Activated CD4-positive, alpha-beta T cell treated with anti-CD3 and anti-CD28 coated beads for 36 hours (primary cell): ENCODE results near the gene RUBCNL. TPM values are rescaled to one million over a fixed set of nuclear protein-coding genes. Genes with fewer than 3 reads are reported as not detected.

ENCODE experiments used
- ATAC-seq: fragments of 200-7000 bp; cut with Tn5 transposase; one replicate; pipeline ENCODE4 v1.10.0; 2021; ENCODE audit warnings: mild to moderate bottlenecking, moderate library complexity
- CTCF ChIA-PET: fragments of 350-600 bp; sonication (Branson Sonifier 250); formaldehyde crosslinking; loops from one replicate; lab custom pipeline; 2021; ENCODE audit warnings: antibody characterized with exemption; lab: Charles Lee
- POLR2A ChIA-PET: fragments of 350-600 bp; sonication (Branson Sonifier 250); formaldehyde crosslinking; loops from one replicate; lab custom pipeline; 2021; ENCODE audit warnings: antibody characterized with exemption, inconsistent platforms; lab: Charles Lee
- DNase-seq: peaks from one replicate; pipeline ENCODE4 v3.0.0-alpha.2; 2020
- H3K27ac Mint-ChIP-seq: one replicate; pipeline ENCODE4 v1.8.0; 2021; ENCODE audit warnings: mixed read lengths
- H3K27me3 Mint-ChIP-seq: one replicate; pipeline ENCODE4 v1.8.0; 2021; ENCODE audit warnings: mixed read lengths
- H3K36me3 Mint-ChIP-seq: one replicate; pipeline ENCODE4 v1.8.0; 2021; ENCODE audit warnings: low read depth, mixed read lengths
- H3K4me1 Mint-ChIP-seq: one replicate; pipeline ENCODE4 v1.8.0; 2021; ENCODE audit warnings: mixed read lengths
- H3K4me3 Mint-ChIP-seq: one replicate; pipeline ENCODE4 v1.8.0; 2021; ENCODE audit warnings: mild to moderate bottlenecking, moderate library complexity, mixed read lengths
- H3K9me3 Mint-ChIP-seq: one replicate; pipeline ENCODE4 v1.8.0; 2021; ENCODE audit warnings: low read depth, mixed read lengths
- intact Hi-C, 2 experiments: fragments of 100-400 bp; cut with DNase I in 1 of 2; cut with micrococcal nuclease in 1 of 2; formaldehyde crosslinking; loops; one replicate each; pipeline versions ENCODE4 v1.14.2 to v1.15.1; 2022 to 2024; cut with DNase I, micrococcal nuclease
- total RNA-seq, 2 experiments: library from RNA; stranded (reverse); gene quantifications; one replicate each; pipeline ENCODE4 v1.2.3, GENCODE V29; 2021

RUBCNL gene
- total RNA-seq, 2 experiments from 2014 or later: 1.0 to 1.1 TPM

GRCh38 chr13:46355088-46355468 lies 32.0 kb downstream of the RUBCNL start:
- Mint-ChIP-seq H3K4me1 (peaks cover 29% of the 10 kb centered on the region), H3K4me3 (peak overlapping the region; percentile 15), H3K27me3 (peaks cover 2% of the 10 kb centered on the region), H3K36me3 (peaks cover 10% of the 10 kb centered on the region), H3K9me3 (peaks cover 15% of the 10 kb centered on the region), H3K27ac (peak overlapping the region; percentile 90)
- CTCF ChIA-PET: interaction anchor here (0.7 to 1.8 kb wide), 8 partner anchors 8 to 259 kb away, joined by 3 to 6 read pairs (median 3); no protein-coding TSS in a partner anchor
- intact Hi-C loops: loop anchor here in 1 of 2 experiments (2.0 kb wide), 1 partner anchor 38 kb away; no protein-coding TSS in a partner anchor
- POLR2A ChIA-PET: interaction anchor here (0.7 to 0.9 kb wide), 4 partner anchors 11 to 522 kb away, joined by 3 read pairs; no protein-coding TSS in a partner anchor
- ATAC-seq (peak; percentile 42), DNase-seq (no peak)

GRCh38 chr13:46354156-46355087 lies 32.6 kb downstream of the RUBCNL start:
- DNase-seq (peak; percentile 53), ATAC-seq (peak; percentile 94)
- POLR2A ChIA-PET: interaction anchor here (0.7 to 0.9 kb wide), 4 partner anchors 10 to 522 kb away, joined by 3 read pairs; no protein-coding TSS in a partner anchor
- CTCF ChIA-PET: interaction anchor here (0.6 to 1.8 kb wide), 9 partner anchors 9 to 260 kb away, joined by 3 to 6 read pairs (median 3); no protein-coding TSS in a partner anchor
- intact Hi-C loops: loop anchor here (1.0 to 2.0 kb wide), 2 partner anchors 13 to 38 kb away; no protein-coding TSS in a partner anchor
- Mint-ChIP-seq H3K36me3 (peaks cover 10% of the 10 kb centered on the region), H3K4me1 (peaks cover 29% of the 10 kb centered on the region), H3K9me3 (peaks cover 15% of the 10 kb centered on the region), H3K27ac (peak overlapping the region; percentile 90), H3K4me3 (peak overlapping the region; percentile 15), H3K27me3 (peaks cover 2% of the 10 kb centered on the region)

- peaks cover 2% of the 10 kb centered on the region for H3K27me3 Mint-ChIP-seq
- H3K4me3 Mint-ChIP-seq: no peak overlapping the region
- ChIA-PET POLR2A (no interaction called here), CTCF (no interaction called here)
- intact Hi-C loops: no loop called here
- ATAC-seq: no peak
- no peak for DNase-seq
- H3K27ac Mint-ChIP-seq: no peak overlapping the region
- H3K4me1 Mint-ChIP-seq: peaks cover 29% of the 10 kb centered on the region
- H3K36me3 Mint-ChIP-seq: peaks cover 12% of the 10 kb centered on the region
- H3K9me3 Mint-ChIP-seq: peaks cover 17% of the 10 kb centered on the region
Measured at GRCh38 chr13:46352805-46353204, 34.2 kb downstream of the RUBCNL start.

DNA sequence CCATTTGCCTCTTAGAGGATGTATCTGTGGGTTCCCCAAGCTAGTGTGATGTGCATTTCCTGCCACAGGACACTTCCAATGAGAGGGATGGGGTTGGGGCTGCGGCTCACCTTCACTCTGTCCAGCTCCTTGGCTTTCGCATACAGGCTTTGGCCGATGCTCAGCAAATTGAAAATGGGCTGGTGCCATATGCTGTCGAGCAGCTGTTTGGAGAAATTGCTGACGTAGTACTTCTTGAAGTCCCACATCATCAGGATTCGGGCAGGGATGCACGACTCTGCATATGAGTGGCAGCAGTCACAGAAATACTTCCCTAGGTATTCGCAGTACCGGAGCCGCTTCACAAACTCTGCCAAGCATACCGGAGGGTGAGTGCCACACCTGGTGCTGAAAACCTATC lies 37.0 kb downstream of the RUBCNL start:
- intact Hi-C loops: no loop called here
- peaks cover 17% of the 10 kb centered on the region for H3K9me3 Mint-ChIP-seq
- no peak overlapping the region for H3K27ac Mint-ChIP-seq
- DNase-seq (no peak), ATAC-seq (no peak)
- peaks cover 12% of the 10 kb centered on the region for H3K36me3 Mint-ChIP-seq
- peaks cover 2% of the 10 kb centered on the region for H3K27me3 Mint-ChIP-seq
- CTCF ChIA-PET: no interaction called here
- peaks cover 17% of the 10 kb centered on the region for H3K4me1 Mint-ChIP-seq
- POLR2A ChIA-PET: interaction anchor here (0.8 kb wide), 1 partner anchor 17 kb away, joined by 3 read pairs; no protein-coding TSS in a partner anchor
- H3K4me3 Mint-ChIP-seq: no peak overlapping the region

GRCh38 chr13:46348961-46349360 lies 38.1 kb downstream of the RUBCNL start:
- intact Hi-C loops: no loop called here

GRCh38 chr13:46347277-46347676 lies 39.8 kb downstream of the RUBCNL start:
- DNase-seq (no peak), ATAC-seq (no peak)
- no peak overlapping the region for H3K4me3 Mint-ChIP-seq
- H3K27me3 Mint-ChIP-seq: peaks cover 2% of the 10 kb centered on the region
- peaks cover 8% of the 10 kb centered on the region for H3K4me1 Mint-ChIP-seq
- H3K9me3 Mint-ChIP-seq: peaks cover 2% of the 10 kb centered on the region
- intact Hi-C loops: no loop called here
- ChIA-PET CTCF (no interaction called here), POLR2A (no interaction called here)
- no peak overlapping the region for H3K27ac Mint-ChIP-seq
- H3K36me3 Mint-ChIP-seq: peaks cover 2% of the 10 kb centered on the region

More at GRCh38 chr13:46348961-46349360, 38.1 kb downstream of the RUBCNL start:
- DNase-seq: no peak
- peaks cover 8% of the 10 kb centered on the region for H3K4me1 Mint-ChIP-seq
- no peak for ATAC-seq
- H3K36me3 Mint-ChIP-seq: peaks cover 5% of the 10 kb centered on the region
- H3K27me3 Mint-ChIP-seq: peaks cover 2% of the 10 kb centered on the region
- H3K4me3 Mint-ChIP-seq: no peak overlapping the region
- no peak overlapping the region for H3K27ac Mint-ChIP-seq
- H3K9me3 Mint-ChIP-seq: peaks cover 10% of the 10 kb centered on the region
- ChIA-PET CTCF (interaction anchor here (0.9 kb wide), 1 partner anchor 11 kb away, joined by 3 read pairs; no protein-coding TSS in a partner anchor), POLR2A (no interaction called here)

DNA sequence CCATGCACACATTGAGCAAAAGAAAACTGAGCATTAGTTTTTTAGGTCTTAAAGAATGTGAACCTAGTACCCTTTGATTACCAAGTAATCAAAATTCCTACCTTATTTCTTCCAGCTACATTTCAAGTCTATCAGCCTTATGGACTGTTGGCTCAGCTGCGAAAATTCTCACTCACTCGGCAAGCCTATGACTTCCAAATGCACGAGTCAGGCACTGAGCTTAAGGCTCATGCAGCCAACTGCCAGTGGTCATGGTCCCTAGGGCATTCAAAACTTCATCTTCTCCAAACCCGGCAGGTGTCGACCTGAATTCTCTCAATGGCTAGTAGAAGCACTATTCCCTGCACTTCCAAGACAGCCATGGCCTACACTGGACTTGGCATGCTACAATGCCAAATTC lies 41.2 kb downstream of the RUBCNL start:
- ChIA-PET CTCF (interaction anchor here (1.2 to 1.8 kb wide), 3 partner anchors 10 to 24 kb away, joined by 3 to 5 read pairs (median 4); no protein-coding TSS in a partner anchor), POLR2A (interaction anchor here (0.6 kb wide), 1 partner anchor 717 kb away, joined by 5 read pairs; no protein-coding TSS in a partner anchor)
- Mint-ChIP-seq H3K36me3 (peaks cover 2% of the 10 kb centered on the region), H3K9me3 (peaks cover 2% of the 10 kb centered on the region), H3K4me1 (peaks cover 23% of the 10 kb centered on the region), H3K27me3 (no peaks in the 10 kb centered on the region), H3K27ac (no peak overlapping the region), H3K4me3 (no peak overlapping the region)
- ATAC-seq: no peak
- intact Hi-C loops: no loop called here
- no peak for DNase-seq

- intact Hi-C loops: no loop called here
- H3K27ac Mint-ChIP-seq: no peak overlapping the region
- CTCF ChIA-PET: interaction anchor here (1.2 to 1.8 kb wide), 3 partner anchors 9 to 24 kb away, joined by 3 to 5 read pairs (median 4); no protein-coding TSS in a partner anchor
- no peak overlapping the region for H3K4me3 Mint-ChIP-seq
- ATAC-seq (no peak), DNase-seq (no peak)
- peaks cover 27% of the 10 kb centered on the region for H3K4me1 Mint-ChIP-seq
- POLR2A ChIA-PET: interaction anchor here (0.6 kb wide), 1 partner anchor 716 kb away, joined by 5 read pairs; no protein-coding TSS in a partner anchor
- H3K9me3 Mint-ChIP-seq: peaks cover 2% of the 10 kb centered on the region
- H3K36me3 Mint-ChIP-seq: peaks cover 3% of the 10 kb centered on the region
- no peaks in the 10 kb centered on the region for H3K27me3 Mint-ChIP-seq
Measured at GRCh38 chr13:46345398-46345797, 41.7 kb downstream of the RUBCNL start.

DNA sequence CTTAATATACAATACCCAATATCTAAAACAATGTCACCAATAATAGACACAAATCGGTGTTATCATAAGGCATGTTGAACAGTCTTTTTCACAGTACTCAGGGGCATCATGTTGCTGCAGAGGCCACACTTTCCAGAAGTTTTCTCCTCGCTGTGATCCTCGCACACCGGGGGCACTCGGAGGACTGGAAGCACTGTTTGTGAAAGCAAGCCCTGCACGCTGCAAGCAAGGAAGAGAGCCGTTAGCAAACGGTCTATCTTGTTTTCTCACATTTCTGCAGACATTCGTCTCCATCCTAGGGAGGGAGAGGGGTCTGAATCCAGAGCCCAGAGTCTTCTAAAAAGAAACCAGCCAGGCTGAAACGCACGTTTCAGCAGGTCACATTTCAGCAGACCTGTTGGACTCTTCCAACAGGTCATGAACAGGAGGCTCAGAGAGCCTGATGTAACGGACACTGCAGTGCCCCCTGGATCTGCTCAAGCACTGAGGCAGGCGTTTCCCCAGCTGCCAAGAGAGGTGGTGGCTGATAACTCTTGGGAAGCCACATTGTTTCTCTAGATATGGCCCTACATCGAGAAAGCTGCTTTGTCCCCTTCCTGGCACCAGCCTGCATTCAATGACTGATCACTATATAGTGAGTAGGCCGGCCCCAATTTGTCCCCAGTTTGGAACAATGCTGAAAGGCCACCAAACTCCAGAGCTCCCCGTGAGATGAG lies 43.6 kb downstream of the RUBCNL start:
- Mint-ChIP-seq H3K27me3 (no peaks in the 10 kb centered on the region), H3K4me1 (peaks cover 43% of the 10 kb centered on the region), H3K27ac (no peak overlapping the region), H3K9me3 (peaks cover 4% of the 10 kb centered on the region), H3K36me3 (peaks cover 9% of the 10 kb centered on the region), H3K4me3 (no peak overlapping the region)
- no peak for DNase-seq
- POLR2A ChIA-PET: no interaction called here
- CTCF ChIA-PET: interaction anchor here (1.1 kb wide), 2 partner anchors 22 to 57 kb away, joined by 3 read pairs; no protein-coding TSS in a partner anchor
- ATAC-seq: no peak
- intact Hi-C loops: loop anchor here in 1 of 2 experiments (5.0 kb wide), 1 partner anchor 44 kb away; the partner anchor contains the start of gene RUBCNL

DNA sequence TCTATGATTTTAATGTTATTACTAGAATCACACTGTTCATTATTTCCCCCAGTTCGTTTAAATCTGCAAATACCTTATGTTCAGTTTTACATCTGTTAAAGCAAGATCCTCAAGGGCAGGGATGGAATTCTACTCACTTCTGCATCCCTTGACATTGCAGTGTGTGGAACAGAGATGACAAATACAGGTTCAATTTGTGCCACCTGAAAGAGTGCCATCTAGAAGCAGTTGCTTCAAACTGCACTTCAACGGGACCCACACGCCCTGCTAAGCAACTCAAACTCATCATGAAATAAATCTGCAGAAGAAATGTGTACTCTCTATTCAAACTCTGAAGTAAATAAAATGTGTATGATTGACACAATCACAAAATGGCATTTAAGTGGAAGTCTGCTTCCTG lies 44.5 kb downstream of the RUBCNL start:
- POLR2A ChIA-PET: no interaction called here
- Mint-ChIP-seq H3K9me3 (peaks cover 2% of the 10 kb centered on the region), H3K27ac (peak overlapping the region; percentile 95), H3K4me3 (no peak overlapping the region), H3K27me3 (no peaks in the 10 kb centered on the region), H3K36me3 (peaks cover 9% of the 10 kb centered on the region), H3K4me1 (peaks cover 45% of the 10 kb centered on the region)
- ATAC-seq: no peak
- intact Hi-C loops: loop anchor here in 1 of 2 experiments (5.0 kb wide), 1 partner anchor 45 kb away; the partner anchor contains the start of gene RUBCNL
- no peak for DNase-seq
- CTCF ChIA-PET: interaction anchor here (1.1 kb wide), 1 partner anchor 57 kb away, joined by 3 read pairs; no protein-coding TSS in a partner anchor
